Stimulated activated CD4-positive, alpha-beta T cell treated with anti-CD3 and anti-CD28 coated beads, Interleukin-4, amount 100 ng/mL, for 1 hour (primary cell): ENCODE measurements around the gene SYNE2.
"Not testable (repeated sequence)": the region's sequence is repeated elsewhere in the genome, so short reads cannot be mapped to it uniquely, and the experiment has no call there.

ENCODE experiments used
- DNase-seq: peaks from one replicate; pipeline ENCODE4 v3.0.0-alpha.2; 2020

Gene SYNE2

DNA sequence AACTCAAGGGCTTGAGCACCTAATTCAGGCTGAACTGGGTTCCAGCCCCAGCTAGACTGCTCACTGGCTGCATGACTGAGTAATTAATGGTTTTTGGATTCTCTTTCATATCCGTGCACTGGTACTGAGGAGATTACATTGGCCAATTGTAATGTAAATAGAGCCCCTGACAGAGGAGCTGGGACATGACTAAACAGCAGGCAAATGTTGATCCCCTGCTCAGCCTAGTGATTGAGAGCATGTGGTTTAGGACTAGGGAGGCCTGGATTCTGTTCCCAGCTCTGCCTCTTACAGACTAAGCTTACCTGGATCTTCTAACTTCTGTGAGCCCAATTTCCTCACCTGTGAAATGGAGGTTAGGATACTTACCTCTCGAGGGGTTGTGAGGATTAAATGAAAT lies 237.1 kb downstream of the SYNE2 start:
- DNase-seq, result no peak

DNA sequence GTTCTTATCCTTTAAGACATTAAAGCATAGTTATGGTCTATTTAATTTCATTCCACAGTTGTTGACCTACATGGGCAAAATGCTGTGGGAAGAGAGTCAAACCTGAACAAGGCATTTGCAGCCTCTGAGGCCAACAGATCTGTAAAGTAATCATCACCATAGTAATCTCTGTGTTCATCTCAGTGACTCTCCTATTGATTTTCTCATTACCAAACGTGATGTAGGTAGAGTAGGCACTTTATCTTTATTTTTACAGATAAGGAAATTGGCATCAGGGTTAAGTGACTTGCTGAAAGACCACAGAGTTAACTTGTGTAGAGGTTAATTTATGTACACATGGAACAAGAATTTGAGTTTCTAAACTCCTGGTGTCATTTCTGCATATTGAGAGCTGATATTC lies 238.4 kb downstream of the SYNE2 start:
- no peak for DNase-seq

- DNase-seq, result no peak
These were observed 239.5 kb downstream of the SYNE2 start for GRCh38 chr14:64092338-64092737.

DNA sequence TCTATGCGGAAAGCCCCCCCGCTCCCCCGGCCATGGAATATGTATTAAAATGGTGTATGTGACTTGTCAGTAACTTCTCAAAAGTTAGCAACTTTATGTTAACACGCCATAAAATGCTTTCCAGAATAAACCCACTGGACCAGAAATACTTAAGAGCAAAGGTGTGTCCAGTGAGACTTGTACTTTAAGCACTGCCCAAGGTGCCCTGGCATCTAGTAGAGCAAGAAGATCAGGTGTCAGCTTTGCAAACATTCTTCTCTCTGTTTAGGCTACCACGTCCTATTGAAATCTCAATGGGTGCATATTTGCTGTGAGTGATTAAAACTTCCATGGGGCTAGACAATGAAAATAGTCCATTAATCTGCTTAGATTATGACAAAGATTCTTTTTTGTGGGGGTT lies 240.1 kb downstream of the SYNE2 start:
- no peak for DNase-seq

- no peak for DNase-seq
These were observed 242.8 kb downstream of the SYNE2 start for GRCh38 chr14:64095620-64096019.

DNA sequence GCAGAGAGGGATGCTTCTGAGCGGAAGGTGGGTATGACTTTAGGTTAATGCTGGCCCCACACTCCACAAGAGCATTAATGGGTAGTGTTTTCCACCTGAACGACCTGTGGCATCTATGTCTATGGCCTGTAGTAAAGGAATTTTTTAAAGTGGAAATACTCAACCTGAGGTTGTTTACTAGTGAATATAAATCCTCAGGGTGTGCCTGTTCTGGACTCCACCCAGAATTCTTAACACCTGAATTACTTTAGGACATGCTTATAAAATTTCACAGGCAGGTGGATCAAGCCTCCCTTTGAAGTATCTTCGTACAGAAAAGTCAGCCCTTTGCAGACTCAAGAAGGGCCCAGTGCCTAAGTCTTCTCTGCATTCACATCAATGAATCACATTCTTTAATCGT lies 245.3 kb downstream of the SYNE2 start:
- DNase-seq, result no peak

DNA sequence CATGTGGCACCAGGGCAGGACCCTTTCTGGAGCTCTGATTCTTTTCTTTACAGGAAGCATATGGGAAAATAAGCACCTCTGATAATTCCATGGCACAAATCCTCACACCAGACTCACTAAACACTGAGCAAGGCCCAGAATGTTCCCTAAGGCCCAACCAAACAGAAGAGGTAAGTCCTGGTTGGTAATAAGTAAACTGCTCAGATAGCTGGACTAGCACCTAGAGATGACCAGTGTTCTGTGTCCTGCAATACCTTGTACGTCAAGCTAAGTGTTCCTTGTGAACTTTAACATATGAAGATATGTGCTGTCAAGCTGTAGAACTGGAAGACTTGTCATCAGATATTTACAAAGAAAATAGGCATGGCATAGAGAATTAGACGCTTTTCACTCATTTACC lies 254.6 kb downstream of the SYNE2 start:
- no peak for DNase-seq

DNA sequence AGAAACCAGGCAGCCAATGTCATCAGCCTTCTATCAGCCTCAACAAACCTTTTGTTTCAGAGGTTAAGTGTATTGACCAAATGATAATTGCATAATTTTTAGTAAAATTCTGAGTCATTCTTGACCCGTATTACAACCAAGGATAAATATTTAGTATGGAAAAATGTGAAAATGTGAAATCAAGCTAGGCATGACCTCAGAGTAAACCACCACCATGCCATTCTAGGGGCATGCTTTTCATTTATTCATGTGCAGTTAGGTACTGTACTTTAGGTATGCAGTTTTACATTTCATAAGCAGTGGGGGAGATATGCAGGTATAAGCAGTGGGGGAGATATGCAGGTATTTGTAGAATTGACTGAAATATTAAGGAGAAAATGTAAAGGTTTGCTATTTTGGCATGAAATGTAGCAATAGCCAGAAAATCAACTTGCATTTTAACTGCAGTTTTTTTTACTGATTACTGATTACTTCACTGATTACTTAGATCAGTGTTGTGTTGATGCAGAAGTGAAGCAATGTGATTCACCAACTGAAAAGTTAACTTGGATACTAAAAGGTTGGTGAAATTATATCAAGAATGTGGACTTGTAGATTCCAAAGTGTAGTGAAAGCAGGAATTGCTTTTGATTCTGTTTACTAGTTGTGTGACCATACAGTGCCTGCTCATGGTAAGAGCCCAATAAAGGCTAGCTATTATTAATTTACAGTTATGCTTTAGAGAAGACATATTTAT lies 257.2 kb downstream of the SYNE2 start:
- DNase-seq, result no peak

DNA sequence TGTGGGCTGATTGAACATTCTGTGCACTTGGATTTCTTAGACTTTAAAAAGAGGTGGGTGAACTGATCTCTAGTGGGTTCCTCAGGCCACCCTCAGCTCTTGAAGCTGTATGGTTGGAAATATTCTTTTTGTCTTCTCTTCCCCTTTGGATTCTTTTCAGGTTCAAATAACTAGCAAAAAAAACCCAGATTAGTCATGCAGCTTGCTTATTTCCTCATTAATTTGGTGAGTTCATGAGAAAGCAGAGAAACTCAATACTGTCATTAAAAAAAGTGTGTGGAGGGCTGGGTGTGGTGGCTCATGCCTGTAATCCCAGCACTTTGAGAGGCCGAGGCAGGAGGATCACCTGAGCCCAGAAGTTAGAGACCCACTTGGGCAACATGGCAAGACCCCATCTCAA lies 258.0 kb downstream of the SYNE2 start:
- DNase-seq, result no peak

DNA sequence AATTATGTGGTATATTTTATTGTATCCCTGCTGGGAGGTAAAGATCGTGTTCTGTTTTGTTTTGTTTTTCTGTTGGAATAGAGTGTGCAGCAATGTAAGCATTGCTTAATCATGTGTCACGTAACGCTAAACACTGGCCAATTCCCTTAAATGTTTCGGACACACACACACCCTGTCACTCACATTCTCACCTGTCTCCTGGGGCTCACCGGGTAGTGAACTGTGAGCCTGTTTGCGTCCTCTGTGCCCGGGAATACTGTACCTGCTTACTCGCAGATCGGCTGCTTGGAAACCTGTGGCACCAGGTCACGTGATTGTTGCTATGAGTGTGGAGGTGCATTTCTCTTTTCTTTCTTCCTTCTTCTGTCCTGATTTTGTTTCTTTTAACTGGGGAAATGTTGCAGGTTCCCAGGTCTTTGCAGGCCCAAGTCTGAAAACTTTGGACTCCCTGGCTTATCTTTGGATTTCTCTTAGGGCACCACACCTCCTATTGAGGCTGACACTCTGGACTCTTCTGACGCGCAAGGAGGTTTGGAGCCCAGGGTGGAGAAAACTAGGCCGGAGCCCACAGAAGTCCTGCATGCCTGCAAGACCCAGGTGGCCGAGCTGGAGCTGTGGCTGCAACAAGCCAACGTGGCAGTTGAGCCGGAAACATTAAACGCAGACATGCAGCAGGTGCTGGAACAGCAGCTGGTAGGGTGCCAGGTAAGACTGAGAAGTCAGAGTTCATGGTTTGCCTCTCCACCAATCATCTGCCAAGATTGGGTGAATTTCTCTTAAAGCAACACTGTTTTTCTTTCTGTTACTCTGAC lies 260.3 kb downstream of the SYNE2 start:
- DNase-seq, result no peak

DNA sequence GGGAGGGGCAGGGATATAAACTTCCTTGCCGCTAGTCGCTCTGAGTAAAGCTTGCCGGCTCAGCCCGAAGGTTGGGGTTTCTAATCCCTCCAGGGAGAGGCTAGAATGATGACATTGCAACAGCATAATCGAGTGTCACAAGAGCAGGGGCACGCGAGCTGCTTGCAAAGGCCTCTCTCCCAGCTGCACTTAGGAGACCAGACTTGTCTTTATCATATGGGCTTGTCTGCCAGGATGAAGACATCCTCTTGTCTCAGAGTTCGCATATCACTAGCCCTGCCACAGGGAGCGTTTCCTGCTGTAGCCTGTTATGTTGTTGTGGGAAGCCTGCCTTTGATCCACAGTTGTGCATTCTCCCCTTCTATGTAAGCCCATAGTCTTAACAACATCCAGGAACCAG lies 261.4 kb downstream of the SYNE2 start:
- DNase-seq, result no peak

GRCh38 chr14:64114796-64115195 lies 262.0 kb downstream of the SYNE2 start:
- no peak for DNase-seq

DNA sequence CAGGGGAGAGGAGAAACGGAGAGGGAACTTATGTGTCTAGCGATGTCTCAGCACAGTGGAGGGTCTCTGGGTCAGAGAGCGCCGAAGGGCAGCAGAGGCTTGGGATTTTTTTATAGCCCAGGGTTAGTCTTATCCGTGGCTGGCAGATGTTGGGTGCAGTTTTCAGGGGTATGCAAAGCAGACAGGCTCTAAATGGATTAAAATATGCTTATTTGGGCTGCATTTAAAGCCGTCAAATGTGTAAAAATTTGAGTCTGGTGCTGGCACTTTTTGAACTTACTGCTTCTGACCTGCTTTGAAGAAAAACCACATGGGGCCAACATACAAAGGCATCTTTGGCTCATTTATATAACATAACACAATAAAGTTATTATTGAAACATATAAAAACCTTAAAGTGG lies 262.6 kb downstream of the SYNE2 start:
- DNase-seq, result no peak

GRCh38 chr14:64117671-64118402 lies 265.0 kb downstream of the SYNE2 start:
- no peak for DNase-seq

DNA sequence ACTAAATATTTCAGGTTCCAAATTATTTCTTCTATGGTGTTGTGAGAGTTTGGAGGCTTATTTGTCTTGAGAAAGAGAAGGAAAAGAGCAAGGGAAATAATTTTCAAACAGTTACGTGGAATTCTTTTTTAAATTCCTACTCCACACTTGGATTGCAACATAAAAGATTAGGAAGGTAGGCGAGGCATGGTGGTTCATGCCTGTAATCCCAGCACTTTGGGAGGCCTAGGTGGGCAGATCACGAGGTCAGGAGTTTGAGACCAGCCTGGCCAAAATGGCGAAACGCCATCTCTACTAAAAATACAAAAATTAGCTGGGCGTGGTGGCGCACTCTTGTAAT lies 265.6 kb downstream of the SYNE2 start:
- not testable (repeated sequence) for DNase-seq

- DNase-seq, result no peak
These were observed 266.1 kb downstream of the SYNE2 start for GRCh38 chr14:64118892-64119291.

DNA sequence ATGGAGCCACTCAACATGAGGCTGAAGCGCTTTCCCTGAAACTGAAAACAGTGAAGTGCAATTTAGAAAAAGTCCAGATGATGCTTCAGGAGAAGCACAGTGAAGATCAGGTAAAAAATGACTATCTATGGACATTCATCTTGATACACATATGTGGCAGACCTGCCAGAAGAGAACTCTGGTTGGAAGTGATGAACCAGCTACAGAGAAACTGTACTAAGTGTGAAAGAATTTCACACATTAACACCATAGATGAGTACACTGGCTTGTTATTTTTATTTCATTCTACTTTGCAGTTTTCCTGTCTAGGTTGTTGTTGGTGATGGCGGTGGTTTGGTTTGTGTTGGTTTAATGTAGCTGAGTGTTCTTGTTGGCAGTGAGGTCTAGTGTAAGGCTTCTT lies 266.7 kb downstream of the SYNE2 start:
- DNase-seq, result no peak

DNA sequence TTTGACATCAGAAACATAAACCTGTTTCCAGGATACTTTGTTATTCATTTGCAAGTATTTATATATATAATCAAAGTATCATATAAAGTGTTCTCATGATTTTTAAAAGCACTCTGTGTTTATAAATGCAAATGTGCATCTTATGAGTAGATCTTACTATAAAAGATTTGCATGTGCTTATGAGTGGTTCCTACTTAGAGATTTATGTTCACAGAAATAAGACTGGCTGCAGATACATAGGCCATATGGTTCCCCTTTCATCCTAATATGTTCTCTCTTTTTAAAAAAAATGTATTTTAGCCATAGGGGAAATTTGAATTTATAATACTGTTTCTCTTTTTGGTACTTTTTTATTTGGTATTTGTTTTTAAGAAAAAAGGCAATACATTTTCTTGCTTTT lies 267.2 kb downstream of the SYNE2 start:
- no peak for DNase-seq

- DNase-seq, result no peak
These were observed 270.5 kb downstream of the SYNE2 start for GRCh38 chr14:64123241-64123822.

GRCh38 chr14:64125270-64125669 lies 272.5 kb downstream of the SYNE2 start:
- DNase-seq, result no peak

GRCh38 chr14:64126548-64126947 lies 273.7 kb downstream of the SYNE2 start:
- DNase-seq, result no peak

- DNase-seq, result no peak
These were observed 285.0 kb downstream of the SYNE2 start for GRCh38 chr14:64137657-64138290.
